IPS-11a (cell line): ENCODE data around the gene IL10.
"Not testable (repeated sequence)": the region's sequence is repeated elsewhere in the genome, so short reads cannot be mapped to it uniquely, and the experiment has no call there.

ENCODE experiments used
- H3K4me3 ChIP-seq: one replicate; pipeline ENCODE4 v1.5.1; 2013; ENCODE audit warnings: low read depth, low read length, control low read depth

IL10 gene

DNA sequence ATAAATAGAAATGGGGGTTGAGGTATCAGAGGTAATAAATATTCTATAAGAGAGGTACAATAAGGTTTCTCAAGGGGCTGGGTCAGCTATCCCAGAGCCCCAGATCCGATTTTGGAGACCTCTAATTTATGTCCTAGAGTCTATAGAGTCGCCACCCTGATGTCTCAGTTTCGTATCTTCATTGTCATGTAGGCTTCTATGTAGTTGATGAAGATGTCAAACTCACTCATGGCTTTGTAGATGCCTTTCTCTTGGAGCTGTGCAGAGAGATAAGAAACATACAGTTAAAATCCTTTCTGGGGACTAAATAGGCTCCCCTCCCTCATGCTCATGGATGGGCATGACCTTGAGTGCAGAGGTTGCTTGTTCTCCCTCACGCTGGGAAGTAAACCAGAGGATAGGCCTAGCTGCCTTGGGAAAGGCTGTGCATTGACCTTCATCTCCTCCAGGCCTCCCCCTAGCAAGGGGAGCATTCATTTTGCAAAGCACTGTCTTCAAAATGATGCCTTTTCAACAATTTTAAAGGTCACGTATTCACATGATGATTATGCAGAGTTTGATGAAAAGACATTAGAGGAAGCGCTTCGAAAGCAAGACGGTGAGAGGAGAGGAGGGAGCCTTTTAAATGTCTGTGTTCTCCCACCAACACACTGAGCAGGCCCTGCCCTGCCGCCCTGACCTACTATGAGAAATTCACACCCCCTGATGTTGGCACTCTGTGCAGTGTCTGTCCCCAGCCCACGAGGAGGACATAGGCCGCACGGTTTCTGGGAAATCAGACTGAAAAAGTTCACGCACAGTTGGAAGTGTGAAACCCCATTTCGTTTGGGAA, 3.6 kb downstream of the IL10 start:
- H3K4me3 ChIP-seq, result no peak overlapping the region

DNA sequence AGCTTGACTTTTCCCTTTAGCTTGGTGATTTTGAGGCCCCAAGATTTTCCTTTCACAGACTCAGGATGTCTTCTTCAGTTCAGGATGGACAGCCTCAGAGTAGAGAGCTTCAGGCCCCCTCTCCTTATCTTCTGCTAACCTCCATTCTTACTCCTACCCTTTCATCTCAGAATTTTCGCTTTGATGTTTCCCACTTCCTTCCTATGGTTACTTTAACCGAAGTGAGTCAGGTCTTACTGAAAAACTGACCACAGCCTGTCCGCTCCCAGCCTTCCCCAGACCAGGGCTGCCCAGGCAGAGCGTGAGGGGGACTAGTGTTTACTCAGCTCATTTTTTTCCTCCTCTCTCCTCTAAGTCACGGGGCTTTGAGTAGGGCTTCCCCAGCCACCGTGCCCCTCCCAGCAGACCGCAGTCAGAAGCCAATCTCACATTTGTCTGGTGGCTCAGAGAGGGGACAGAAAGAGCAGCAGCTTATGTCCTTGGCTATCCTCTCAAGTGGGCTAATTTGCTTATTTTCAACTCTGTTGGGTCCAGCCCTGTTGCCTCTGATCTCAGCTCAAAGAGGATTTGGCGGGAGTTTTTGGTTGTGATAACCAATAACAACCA, 5.9 kb downstream of the IL10 start:
- no peak overlapping the region for H3K4me3 ChIP-seq

DNA sequence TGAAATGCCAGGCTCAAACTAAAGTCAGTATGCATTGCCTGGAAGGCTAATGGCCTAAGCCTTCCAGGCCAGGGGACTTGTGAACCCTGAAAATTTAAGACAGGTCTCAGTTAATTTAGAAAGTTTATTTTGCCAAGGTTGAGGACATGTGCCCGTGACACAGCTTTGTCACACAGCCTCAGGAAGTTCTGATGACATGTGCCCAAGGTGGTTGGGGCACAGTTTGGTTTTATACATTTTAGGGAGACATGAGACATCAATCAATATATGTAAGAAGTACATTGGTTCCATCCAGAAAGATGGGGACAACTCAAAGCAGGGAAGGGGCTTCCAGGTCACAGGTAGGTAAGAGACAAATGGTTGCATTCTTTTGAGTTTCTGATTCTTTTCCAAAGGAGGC, 6.5 kb downstream of the IL10 start:
- not testable (repeated sequence) for H3K4me3 ChIP-seq

GRCh38 chr1:206762741-206763364, 9.4 kb downstream of the IL10 start:
- H3K4me3 ChIP-seq, result not testable (repeated sequence)

DNA sequence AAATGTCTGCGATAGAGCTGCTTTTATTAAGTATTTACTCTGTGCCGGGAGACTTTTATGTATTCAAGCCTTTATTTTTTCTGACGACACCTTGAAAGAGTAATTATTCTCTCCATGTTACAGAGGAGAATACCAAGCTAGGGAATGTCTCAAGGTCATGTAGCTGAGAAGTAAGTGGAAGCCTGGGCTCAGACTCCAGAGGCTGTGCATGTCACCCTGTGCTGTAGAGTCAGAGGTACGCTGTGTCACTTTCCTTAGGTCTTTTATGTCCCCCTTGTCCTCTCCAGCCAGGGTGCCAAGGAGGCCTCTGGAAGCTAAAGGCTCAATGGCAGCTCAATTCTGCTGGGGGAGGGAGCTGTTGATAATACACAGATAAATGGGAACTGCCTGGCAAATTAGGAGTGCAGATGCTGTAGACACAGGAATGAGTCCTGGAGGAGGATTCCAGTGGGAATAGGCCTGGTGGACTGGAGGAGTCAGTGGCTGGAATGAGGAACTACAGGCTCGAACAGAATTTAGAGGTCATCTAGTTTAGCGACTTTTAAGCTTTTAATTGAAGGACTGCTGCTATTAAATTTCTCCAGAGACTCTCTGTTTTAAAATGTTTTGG, 11.0 kb downstream of the IL10 start:
- no peak overlapping the region for H3K4me3 ChIP-seq

DNA sequence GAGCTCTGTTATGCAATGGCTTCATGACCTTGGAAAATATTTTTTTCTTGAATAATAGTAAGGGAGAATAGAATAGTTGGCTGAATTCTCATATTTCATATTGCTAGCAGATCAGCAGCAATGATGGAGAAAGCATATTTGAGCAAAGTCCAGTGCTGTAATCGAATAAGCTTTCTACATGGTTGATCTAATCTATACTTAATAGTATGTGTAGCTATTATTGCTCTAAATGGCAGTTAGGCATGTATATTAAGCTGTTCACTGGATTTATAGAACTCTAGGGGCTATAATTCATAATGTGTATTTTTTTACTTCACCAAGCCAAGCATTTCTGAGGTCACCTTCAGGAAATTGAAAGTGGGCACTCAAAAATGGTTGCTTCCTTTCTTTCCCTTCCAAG, 11.7 kb downstream of the IL10 start:
- H3K4me3 ChIP-seq, result no peak overlapping the region

DNA sequence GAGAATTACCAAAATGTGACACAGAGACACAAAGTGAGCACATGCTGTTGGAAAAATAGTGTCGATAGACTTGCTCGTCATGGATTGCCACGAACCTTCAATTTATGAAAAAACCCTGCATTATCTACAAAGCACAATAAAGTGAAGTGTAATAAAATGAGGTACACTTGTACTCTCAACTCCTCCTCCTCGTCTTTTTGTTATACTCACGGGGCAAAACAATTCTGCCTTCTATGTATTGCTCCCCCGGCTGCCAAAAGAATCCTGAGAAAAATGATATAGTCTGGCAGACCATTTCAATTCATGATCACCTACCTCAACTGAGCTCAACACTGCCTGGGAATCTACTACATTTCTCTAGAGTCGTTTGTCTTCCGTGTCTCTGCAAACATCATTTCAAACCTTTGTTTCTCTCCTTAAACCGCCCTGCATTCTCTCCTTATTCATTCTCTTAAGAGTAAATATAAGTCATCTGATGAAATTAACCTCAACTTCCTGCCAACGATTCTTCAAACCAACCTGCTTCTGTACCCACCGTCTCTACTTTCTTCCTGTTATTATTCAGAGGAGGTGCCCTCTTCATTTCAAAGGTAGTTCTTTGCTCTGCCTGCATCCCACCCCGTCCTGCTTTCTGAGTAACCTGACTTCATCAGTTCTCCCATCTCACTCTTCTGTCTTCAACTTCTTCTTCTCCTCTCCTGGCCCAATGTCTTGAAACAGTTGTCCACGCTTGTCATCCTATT, 14.6 kb downstream of the IL10 start:
- no peak overlapping the region for H3K4me3 ChIP-seq

- H3K4me3 ChIP-seq, result no peak overlapping the region
Measured at GRCh38 chr1:206754011-206754410, 18.3 kb downstream of the IL10 start.

GRCh38 chr1:206753141-206753540, 19.2 kb downstream of the IL10 start:
- no peak overlapping the region for H3K4me3 ChIP-seq

GRCh38 chr1:206752481-206752880, 19.8 kb downstream of the IL10 start:
- H3K4me3 ChIP-seq, result no peak overlapping the region

- no peak overlapping the region for H3K4me3 ChIP-seq
Measured at GRCh38 chr1:206751891-206752290, 20.4 kb downstream of the IL10 start.

DNA sequence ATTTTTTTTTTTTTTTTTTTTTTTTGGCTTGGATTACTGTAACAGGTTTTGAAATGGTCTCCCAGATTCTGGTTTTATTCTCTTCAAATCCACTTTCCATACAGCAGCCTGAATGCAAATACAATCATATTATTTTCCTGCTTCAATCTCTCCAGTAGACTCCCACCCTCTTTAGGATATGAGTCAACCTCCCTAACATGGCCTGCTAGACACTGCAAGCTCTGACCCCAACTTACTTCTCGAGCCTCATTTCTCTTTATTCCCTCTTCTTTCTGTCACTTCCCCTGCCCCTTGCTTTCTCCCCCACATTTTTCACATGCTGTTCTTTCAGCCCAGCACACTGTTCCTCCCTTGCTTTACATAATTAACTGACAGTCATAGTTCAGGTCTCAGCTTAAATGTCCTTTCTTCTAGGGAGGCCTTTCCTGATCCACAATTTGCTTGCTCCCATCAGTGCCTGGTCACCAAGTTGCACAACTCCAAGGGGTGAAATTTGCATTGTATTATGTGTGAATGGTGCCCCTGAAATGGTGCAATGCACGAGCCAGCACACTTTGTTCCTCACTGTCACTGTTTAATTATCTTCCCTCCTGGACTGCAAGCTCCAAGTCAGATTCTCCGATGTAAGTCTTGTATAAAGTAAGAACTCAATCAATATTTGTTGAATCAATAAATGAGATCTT, 23.8 kb downstream of the IL10 start:
- H3K4me3 ChIP-seq, result no peak overlapping the region

DNA sequence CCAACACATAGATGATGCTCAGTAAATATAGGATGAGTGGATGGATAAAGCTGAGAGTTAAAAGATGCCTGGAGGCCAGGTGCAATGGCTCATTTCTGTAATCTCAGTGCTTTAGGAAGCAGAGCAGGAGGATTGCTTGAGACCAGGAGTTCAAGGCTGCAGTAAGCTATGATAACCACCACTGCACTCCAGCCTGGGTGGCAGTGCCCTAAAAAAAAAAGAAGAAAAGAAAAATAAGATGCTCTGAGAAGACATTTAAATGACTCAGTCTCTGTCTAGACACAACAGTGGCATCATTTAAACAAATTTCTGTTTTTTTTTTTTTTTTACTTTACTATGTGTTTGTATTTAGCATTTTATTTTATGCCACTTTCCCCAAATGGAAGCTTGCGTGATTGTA, 27.0 kb downstream of the IL10 start:
- no peak overlapping the region for H3K4me3 ChIP-seq

GRCh38 chr1:206744683-206745082, 27.6 kb downstream of the IL10 start:
- no peak overlapping the region for H3K4me3 ChIP-seq

DNA sequence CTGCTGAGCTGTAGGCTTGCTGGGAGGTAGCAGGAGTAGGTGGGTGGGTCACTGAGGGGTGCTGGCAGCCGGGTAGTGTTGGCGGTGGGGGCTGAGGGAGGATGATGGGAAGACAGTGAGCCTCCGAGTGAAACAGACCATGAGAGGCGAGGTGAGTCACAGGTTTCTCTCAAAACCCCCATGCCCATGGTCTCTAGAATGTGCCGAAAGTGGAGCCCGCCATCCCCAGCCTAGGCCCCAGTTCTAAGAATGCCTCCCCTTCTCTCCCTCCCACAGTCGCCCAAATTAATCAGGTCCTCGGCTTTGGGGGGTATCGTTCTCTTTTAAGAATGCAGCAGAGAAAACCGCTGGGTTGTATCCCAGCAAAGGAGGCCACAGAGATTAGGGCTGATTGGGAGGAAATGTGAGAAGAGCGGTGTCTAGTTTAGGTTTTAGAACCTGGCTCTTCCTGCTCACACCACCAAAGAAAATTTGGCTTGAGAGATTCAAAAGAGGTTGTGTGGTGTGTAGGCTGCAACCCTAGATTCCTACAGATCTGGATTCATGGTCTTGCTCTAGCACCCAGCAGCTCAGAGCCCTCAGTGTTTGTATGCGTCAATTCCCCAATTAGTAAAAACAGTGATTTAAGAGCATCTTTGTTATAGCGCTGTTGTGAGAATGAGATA, 29.4 kb downstream of the IL10 start:
- no peak overlapping the region for H3K4me3 ChIP-seq

GRCh38 chr1:206741142-206741701, 31.1 kb downstream of the IL10 start:
- no peak overlapping the region for H3K4me3 ChIP-seq

DNA sequence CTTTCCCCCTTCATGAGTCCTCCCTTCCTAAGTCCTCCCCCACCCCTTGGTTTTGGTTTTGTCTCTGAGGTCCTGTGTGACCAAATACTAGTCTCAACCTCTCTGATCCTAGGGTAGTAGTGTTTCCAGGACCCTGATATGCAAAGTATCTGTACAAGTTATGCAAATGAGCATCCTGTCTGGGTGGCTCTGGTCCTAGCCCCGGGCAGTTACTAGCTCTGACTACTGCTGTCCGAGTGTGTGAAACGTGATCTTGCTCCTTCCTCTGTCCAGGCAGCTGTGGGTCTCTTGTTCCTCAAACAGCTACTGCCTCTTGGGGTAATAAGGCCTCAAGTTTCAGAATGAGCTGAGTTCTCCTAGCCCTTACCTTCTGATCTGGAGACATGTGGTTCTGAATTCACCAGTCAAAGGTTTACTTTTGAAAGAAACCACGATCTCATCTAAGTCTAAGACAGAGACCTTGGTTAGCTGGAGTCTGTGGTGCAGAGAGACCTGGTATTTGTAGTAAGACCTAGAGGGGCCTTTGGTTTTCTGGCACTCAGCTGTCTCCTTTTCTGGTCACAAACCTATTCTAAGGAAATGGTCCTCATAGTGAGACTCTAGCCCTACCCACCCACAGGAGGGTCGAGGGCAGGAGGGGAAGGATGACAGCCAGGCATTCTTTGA, 32.8 kb downstream of the IL10 start:
- no peak overlapping the region for H3K4me3 ChIP-seq

DNA sequence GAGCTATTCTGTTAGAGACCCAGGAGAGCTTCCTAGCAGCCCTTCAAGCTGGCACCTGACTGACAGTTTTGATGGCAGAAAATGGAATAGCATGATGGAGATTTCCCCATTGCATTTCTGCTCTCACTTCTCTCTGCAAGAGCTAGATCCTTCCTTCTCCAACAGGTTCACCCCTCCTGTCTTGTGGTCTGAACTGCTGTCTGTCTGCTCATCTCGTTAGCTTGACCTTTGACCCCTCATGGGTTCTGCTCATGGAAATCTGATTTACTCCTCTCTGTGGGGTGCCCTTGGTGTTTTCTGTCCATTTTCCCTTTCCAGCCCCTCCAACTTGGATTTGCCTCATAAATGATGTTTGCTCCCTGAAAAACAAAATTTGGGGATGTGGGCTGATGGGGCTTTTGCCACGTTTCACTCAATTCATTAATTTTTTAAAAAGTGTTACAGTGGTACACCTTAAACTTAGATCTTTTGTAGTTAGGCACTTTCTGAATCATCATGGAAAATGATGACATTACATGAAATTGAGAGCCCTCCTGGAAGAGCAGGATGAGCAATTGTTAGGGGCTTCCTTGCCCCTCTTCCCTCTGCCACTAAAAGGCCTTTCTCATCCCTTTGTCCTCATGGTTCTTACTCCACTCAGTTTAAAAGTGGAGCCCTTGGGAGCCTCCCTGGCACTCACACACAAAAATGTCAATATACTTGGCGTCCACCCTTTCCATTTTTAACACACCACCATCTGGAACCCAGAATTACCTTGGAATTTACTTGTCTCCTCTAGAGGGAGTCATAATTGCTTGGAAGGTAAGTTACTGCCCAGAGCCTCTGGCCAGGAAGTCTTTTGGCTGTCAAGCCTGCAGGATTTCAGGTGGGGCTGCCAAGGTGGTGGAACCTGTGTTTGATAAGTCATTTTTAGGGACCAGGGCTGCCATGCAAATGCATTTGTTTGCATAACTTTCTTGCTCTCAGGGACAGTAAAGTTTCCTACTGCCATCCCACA, 33.6 kb downstream of the IL10 start:
- H3K4me3 ChIP-seq, result no peak overlapping the region
